HG02571 (cell line): ENCODE data around the gene AP2A2.

Source experiments
- ATAC-seq: cut with Tn5 transposase; IDR thresholded peaks from one replicate; pipeline ENCODE4 v1.9.1; 2021; ENCODE audit warnings: mild to moderate bottlenecking, moderate library complexity; ENCODE audit not compliant: unreplicated experiment

Gene AP2A2

DNA sequence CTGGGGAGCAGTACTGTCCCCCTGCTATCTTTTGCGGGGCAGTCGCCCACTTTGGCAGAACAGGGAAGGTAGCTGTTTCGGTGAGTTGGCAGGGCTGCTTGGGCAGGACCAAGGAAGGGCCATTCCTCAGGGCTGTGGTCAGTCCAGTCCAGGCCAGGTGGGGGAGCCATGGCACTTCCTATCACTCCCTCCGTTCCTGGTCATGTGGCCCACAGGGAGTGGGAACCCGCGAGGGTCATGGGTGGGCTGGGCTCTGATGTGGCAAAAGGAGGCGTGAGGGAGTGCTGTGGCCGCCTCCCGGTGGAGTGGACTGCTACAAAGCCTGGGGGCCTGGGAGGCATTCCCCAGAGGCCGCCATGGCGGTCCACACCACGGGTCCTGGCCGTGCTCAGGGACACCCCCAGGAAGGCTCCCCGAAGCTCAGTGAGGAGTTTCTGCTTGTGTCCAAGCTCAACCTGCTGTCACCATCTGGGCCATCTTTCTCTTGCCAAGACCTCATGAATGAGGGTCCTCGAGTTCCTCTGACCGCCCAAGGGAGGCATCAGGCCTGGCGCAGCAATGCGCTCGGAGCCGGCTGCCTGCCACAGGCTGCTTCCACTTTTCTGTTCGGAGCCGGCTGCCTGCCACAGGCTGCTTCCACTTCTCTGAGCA, 27.0 kb upstream of the AP2A2 start:
- no peak for ATAC-seq

DNA sequence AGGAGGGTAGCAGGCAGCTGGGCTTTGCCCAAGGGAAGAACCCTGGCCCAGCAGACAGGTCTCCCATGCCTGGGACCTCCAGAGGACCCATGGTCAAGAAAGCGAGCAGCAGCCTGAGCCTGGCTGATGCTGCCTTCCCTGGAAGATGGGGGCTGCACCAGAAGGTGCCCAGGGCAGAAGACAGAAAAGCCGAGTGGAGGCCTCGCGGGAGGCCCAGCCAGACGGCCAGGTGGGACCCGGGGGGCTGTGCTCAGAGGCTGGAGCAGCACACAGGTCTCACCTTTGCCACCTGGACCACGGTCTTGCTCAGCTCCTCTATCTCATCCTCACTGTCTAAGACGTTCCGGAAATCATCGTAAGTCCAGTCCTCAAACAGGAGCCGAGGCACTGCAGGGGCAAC, 25.9 kb upstream of the AP2A2 start:
- ATAC-seq = no peak

DNA sequence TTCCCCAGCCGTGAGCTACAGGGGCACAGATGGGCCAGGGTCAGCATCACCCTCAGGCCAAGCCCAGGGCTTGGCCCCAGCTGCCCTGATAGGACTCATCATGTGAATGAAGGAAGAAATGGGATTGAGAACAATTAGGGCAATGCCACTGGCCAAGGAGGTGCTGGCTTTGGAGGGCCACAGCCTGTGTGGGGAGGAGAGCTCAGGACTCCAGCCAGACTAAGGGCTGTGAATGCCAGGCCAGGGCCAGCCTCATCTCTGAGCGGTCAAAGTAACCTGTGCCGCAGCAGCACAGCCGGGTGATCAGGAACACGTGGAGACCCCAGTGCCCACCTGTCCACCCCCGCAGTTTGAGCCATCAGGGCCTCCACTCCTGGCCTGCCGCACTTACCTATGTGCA, 25.1 kb upstream of the AP2A2 start:
- ATAC-seq = no peak

DNA sequence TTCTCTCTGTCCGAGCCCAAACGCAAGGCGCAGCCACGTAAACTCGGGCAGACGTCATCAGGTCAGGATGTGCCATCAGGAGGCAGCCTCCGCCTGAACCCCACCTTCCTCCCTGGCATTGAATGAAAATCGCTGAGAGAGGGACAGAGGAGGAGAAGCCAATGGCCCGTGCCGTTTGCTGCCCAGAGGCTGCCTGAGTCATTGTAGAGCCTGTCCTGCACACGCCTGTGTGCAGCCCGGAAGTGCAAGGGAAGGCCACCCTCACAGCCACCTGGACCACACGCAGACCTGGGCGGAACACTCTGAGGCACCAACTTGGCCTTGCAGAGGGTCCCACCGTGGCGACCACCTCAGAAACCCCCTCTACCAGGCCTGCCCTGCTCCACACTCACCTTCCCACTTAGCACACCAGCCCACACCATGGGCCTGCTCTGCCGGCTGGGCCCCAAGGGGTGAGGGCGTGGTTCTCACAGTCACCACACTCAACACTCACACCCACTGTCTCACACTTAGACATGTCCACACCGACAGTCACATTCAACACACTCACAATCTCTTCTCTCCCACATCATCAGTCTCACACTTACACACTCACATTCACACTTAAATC, 24.1 kb upstream of the AP2A2 start:
- no peak for ATAC-seq

DNA sequence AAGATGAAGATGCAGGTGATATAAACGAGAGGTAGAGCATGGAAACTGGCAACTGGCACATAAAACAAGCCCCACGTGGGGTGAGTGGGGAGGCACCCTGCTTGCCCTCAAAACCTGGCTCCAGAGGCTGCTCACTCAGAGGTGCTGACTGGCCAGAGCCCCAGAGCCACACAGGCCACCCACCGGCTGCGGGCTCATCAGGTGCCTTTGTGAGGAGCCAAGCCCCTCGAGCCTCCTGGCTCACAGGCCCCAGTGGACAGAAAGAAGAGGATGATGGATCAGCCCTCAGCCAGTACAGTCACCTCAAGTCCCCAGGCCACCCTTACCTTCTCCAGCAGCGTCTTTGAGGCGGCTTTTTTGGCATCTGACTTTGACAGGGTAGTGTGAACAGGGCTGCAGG, 21.3 kb upstream of the AP2A2 start:
- ATAC-seq = no peak

DNA sequence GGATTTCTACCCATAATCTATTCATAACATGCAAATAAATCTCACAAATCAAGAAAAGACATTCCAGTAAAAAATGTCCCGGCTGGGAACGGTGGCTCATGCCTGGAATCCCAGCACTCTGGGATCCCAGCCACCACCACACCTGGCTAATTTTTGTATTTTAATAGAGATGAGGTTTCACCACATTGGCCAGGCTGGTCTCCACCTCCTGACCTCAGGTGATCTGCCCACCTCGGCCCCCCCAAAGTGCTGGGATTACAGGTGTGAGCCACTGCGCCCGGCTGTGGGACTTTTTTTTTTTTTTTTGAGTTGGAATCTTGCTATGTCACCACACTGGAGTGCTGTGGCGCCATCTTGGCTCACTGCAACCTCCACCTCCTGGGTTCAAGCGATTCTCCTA, 19.7 kb upstream of the AP2A2 start:
- no peak for ATAC-seq

DNA sequence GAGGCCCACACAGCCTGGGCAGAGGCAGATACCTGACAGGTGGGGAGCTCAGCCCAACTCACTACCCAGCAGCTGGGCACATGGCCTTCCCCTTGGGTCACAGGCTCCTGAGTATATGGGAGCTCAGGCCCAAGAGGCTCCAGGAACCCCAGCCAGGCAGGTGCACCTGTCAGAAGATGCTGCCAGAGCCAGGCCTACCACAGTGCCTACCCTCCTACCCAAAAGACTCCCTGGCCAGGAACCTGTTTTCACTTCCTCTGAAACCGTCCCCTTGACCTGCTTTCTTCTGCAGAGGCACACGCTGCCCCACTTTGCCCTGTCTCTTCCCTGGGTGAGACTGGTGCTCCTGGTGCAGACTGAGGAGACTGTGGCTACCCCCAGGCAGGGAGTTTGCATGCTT, 18.0 kb upstream of the AP2A2 start:
- no peak for ATAC-seq

DNA sequence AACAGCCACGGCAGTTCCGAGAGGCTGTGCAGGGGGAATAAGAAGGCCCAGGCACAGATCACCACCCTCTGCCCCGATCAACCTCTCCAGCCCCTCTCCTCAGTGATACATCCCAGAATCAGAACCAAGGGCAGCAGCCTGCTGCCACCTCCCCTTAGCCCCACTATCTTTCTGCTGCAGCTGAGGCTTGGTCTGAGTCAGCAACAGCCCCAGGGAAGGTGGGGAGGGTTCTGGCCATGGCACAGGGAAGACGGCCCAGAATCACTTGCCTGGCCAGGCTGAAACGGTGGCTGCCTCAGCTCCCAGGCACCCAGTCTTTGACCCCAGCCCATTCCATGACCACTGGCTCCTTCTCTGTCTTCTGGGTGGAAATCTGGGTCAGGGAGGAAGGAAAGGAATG, 17.4 kb upstream of the AP2A2 start:
- ATAC-seq = no peak

DNA sequence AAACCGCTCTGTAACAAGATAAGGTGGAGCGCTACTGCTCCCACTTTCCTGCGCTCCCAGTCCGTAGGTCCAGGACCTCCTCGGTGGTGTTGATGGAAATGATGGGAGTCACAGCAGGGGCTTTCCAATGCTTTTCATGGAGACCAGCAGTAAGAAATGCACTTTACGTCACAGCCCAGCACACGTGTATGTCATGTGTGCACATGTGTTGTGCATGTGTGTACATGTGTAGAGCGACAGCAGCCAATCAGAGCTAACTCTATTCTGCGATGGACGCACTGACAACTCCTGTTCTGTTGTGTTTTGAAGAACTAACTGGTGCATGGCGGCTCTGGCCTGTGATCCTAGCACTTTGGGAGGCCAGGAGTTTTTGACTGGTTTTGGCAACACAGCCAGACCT, 16.3 kb upstream of the AP2A2 start:
- ATAC-seq = no peak

DNA sequence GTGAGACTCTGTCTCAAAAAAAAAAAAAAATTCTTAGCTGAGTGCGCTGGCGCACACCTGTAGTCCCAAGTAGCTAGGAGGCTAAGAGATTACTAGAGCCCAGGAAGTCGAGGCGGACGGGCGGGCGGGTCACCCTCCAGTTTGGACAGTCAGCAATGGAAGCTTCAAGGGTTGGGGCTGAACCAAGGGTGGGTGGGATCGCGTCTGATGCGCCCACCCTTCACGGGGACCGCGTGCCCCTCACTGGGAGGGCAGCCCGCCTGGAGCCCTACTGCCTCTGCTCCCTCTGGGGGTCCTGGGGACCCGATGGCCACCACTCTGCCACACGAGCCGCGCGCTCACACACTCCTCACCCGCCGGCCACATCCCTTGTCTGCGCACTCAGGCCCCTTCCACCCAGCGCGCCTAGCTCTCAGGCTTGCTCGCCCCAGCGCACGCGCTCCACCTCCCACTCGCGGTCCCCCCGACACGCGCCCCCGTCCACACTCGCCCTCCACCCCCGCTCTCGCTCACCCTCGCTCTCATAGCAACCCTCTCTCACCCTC, 15.6 kb upstream of the AP2A2 start:
- ATAC-seq = no peak

DNA sequence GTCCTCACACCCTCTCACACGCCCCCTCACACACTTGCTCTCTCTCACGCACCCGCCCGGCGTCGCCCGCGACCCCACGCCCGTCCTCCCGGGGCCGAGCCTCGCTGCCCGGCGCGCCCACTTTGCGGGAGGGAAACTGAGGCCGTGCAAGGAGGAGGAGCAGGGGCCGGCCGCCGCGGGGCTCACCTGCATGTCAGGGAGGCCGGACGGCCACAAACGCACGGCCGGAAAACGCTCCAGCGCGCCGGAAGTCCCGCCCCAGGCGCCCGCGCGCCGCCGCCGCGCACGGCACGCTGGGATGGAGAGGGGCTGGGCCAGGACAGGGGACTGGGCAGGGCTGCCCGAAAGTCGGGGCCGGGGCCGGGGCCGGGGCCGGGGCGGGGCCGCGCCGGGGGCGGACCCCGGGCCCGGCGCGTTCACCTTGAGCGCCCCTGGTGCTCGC, 15.1 kb upstream of the AP2A2 start, which contains the start of gene CHID1:
CHID1 (minus strand) TSS at position 222 of the 442 bp plus-strand sequence. CDS start 5,994 bp downstream, outside the sequence.
- peak; percentile 78 for ATAC-seq

DNA sequence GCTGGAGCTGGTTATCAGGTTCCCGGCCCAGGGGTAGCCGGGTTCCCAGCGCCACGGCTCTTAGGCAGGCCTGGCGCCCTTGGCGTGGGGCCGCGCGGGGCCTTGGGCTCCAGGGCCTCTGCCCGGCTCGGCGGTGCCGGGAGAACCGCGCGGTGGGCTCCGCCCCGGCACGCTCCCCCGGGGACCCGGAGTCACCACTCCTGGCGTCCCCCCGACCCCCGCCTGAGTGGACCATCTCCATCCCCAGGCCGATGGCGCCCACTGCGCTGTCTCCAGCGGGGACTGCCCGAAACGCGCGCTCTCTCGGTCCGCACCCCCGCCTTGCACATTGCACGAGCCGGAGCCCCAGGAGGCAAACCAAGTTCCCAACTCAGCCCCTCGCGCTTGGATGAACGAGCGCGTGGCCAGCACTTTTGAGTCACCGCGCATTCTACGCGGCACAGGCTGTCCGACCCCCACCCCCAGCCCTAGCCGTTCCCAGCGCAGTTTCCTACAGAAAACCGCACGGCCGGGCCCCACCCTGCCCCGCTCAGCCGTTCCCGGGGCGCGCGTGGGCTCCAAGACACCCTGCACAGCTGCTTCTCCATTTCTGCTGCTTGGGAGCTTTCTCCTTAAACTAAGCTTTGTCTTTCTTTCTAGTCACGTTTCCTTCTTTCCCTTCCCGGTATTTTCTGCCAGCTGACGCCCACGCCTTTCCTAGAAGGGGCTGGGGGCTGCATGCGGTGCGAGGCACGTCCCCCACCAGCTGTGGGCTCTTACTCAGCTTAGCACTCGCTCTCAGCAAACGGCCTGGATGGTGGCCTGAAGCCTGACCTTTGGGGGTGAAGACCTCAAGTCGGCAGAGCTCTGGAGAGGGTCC, 14.4 kb upstream of the AP2A2 start:
- peak; percentile 30 for ATAC-seq

DNA sequence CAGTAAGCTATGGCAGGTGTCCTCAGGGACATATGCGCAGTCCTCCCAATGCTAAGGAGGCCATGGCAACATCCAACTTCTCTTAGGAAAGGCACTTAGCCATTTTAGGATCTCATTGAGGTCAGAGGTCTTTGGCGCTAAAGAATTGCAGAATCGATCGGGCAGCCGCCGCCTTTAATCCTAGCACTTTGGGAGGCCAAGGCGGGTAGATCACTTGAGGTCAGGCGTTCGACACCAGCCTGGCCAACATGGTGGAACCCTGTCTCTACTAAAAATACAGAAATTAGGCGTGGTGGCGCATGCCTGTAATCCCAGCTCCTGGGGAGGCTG, 13.8 kb upstream of the AP2A2 start:
- no peak for ATAC-seq

DNA sequence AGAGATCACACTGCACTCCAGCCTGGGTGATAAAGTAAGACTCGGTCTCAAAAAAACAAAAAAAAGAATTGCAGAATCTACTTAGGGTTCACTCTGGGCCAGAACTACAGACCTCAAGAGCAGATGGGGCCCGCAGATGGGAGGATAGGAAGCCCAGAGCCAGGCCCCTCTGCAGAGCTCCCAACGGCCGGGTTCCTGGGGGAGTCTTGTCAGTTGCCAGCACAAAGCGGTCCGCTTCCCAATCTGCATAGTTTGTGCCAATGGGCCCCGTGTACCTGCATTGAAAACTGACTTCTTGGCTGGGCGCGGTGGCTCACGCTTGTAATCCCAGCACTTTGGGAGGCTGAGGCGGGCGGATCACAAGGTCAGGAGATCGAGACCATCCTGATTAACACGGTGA, 13.4 kb upstream of the AP2A2 start:
- ATAC-seq = no peak

DNA sequence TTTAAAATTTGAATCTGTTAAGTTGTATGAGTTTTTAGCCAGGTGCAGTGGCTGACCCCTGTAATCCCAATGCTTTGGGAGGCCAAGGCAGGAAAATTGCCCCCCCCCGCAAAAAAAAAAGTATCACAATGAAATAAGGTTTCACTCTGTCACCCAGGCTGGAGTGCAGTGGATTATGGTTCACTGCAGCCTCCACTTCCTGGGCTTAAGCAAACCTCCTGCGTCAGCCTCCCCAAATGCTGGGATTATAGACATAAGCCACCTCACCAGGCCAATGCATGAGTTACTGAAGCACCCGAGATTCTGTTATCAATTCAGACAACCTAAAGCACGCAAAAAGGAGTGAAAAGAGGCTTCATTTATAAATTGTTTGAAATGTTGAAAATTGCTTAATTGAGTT, 12.6 kb upstream of the AP2A2 start:
- no peak for ATAC-seq

DNA sequence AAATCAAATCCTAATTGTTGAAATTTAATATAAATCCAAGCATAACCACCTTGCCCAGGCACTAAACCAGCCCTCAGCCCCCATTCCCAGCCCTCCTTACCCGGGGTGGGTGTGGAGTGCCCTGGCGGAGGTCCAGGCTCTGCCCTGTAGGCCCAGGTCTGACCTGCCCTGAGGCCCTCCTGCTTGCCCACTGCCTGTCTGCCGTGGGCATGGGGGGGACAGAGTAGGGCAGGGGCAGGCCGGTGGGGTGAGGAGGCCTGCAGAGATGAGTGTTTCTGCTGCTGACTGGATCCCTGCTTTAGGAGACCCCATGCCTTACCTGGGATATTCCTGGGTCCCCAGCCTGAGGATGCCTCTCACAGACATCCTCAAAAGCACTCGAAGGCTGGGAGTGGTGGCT, 11.5 kb upstream of the AP2A2 start:
- no peak for ATAC-seq

DNA sequence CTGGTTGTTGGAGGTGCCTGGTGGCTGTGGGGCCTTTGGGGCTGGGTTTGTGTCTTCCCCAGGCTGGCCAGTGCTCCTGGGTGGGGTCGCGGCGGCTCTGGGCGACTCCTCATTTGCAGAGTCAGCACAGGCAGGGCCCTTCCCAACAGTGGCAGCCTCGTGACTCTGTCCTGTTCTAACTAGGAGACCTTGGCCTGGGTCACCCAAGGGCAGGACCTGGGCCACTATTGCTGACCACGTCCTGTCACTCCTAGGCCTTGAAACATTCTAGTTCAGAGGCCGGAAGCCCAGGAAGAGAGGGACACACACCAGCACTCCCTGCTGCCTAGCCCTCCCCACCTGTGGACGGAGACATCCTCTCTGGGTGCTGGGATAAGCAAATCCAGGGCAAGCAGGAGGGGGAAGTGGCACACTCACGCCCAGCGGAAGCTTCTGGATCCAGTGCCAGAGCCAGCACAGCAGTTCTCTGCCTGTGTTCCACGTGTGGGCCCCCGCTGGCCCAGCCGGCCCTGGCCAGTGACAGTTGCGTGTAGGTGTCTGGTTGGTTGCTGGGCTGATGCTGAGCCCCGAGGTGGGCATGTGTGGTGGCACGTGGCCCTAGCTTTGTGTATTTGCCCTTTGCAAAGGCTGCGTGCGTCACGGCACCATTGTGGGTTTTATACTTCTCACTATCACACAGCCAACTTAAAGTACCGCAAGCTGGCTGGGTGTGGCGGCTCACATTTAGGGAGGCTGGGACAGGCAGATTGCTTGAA, 10.7 kb upstream of the AP2A2 start:
- no peak for ATAC-seq

DNA sequence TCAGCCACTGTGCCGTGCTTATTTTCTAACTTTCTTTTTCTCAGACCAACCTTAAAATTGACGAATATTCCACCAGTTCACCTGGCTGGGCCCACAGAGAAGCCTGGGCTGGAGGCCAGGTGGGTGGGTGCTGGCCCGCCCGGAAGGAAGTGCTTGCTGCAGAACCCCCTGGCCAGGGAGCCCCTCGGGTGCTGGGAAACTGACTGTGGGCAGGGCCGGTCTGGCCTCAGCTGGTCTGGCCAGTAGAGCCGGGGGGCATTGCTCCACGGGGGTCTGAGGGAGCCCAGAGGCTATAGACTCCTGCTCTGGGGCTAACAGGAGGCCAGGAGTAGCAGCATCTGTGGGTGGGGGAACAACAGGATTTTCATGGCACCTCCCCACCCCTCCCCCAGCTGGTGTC, 8.2 kb upstream of the AP2A2 start:
- ATAC-seq = no peak

DNA sequence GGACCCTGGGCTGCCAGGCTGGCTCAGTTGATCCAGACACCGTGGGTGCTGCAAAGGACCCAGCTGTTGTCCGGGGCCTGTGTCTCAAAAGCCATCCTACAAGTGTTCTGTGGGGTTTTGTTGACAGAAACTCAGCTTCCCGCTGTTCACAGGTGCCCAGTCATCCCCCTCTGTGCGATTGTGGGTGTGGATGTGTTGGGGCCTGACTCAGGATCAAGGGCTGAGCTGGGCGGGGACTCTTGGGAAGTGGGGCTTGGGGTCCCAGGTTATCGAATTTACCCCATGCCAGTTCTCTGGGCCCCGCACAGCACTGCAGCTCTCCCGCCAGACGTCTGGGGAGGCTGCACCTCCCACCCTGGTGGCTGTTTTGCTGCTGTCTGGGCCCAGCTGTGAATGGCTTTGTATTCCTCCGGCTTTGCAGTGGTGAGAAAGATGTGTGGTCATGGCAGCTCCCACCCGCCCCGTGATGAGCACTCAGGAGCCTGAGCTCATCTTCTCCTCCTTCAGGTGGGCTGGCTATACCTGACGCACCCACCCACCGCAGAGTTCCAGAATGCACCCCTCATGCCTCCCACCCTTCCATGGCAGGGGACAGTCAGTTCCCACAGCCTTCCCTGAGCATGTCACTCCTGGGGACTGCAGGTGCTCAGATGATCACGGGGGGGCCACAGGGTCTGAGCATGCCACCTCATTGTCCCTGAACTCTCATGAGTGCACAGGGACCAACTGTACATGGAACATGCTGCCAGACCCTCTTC, 3.6 kb upstream of the AP2A2 start:
- no peak for ATAC-seq

DNA sequence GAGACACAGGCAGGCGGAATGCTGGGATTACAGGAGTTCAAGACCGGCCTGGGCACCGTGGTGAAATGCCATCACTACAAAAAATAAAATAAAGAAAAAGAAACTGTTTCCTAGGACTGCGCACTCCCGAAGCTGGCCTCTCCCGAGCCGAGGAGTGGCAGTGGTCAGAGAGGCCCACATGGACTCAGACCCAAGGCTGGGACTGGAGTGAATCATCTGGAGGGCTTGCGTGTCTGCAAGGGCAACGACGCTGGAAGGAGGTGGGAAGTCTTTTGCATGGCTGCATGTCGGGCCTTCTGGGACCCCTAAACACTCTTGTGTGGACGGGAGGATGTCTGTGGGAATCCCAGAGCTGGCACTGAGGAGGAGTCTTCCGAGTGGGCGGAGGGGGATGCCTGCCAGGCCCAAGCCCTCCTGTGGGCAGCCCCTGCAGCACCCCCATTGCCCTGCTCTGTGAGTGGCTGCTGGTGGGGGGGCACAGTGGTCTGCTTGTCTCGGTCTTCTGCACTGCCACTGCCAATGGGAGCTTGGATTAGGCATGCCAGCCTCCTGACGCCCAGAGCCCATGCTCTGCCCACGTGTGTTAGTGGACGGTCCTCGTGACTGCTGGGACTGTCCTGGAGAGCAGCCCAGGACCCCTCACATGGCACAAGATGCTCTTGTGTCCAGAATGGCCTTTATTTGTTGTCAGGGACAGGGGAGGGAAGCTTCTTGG, 1.8 kb upstream of the AP2A2 start:
- no peak for ATAC-seq
